Activated CD4-positive, alpha-beta memory T cell treated with anti-CD3 and anti-CD28 coated beads, Interleukin-2, amount 10 ng/mL, durations not matched to agents 7 days and 5 days (primary cell): ENCODE results near the gene CRNKL1. TPM values are rescaled to one million over a fixed set of nuclear protein-coding genes. Genes with fewer than 3 reads are reported as not detected.

Experiments
- total RNA-seq, 2 experiments: library from RNA; stranded (reverse); gene quantifications; one replicate each; pipeline ENCODE4 v1.2.3, GENCODE V29; 2021

CRNKL1 gene
- total RNA-seq, 2 experiments from 2014 or later = 20.4 to 21.8 TPM

Other genes with a start within 250 kb of the CRNKL1 start
- 10 to 100 TPM; 53.3 to 53.7 TPM for gene NAA20, start 35.1 kb downstream of the CRNKL1 start, total RNA-seq
- not detected for gene CFAP61, start 66 bp upstream of the CRNKL1 start, total RNA-seq